Measurements from ENCODE around the gene WIPF1.

WIPF1 gene

DNA sequence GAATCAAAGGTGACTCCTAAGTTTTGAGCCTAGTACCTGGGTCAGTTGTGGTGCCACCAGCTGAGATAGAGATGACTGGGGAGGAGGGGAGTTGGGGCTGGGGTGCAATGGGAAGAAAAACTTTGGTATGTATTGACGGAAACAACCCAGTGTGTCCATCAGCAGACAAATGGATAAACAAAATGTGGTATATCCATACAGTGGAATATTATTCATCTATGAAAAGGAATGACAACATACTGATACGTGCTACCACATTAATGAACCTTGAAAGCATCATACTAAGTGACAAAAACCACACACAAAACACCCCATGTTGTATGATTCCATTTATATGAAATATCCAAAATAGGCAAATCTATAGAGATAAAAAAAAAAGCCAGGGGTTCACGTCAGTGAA lies 69.6 kb downstream of the WIPF1 start:
- no peaks in the 10 kb centered on the region for H4K20me1 ChIP-seq
- H3K9me3 ChIP-seq (replicated peaks in 1 of 11), result peaks cover 16 to 41% (median 27%) of the 10 kb centered on the region in 11 experiments; a peak in 20 of 22 replicates
- peaks cover 0 to 31% (median 16%) of the 10 kb centered on the region in 10 experiments; a peak in 14 of 20 replicates for H3K4me1 ChIP-seq
- H3K27me3 ChIP-seq, result no peaks in the 10 kb centered on the region
- H3K9ac ChIP-seq, result no peak overlapping the region
- H3K4me2 ChIP-seq, result no peak overlapping the region
- H3K4me3 ChIP-seq, result no peak overlapping the region
- H3K27ac ChIP-seq, result no peak overlapping the region
- no peaks in the 10 kb centered on the region for H3K36me3 ChIP-seq
- TF ChIP-seq Cebpa-rat (IDR thresholded peaks at IDR 0.05), result no peak

DNA sequence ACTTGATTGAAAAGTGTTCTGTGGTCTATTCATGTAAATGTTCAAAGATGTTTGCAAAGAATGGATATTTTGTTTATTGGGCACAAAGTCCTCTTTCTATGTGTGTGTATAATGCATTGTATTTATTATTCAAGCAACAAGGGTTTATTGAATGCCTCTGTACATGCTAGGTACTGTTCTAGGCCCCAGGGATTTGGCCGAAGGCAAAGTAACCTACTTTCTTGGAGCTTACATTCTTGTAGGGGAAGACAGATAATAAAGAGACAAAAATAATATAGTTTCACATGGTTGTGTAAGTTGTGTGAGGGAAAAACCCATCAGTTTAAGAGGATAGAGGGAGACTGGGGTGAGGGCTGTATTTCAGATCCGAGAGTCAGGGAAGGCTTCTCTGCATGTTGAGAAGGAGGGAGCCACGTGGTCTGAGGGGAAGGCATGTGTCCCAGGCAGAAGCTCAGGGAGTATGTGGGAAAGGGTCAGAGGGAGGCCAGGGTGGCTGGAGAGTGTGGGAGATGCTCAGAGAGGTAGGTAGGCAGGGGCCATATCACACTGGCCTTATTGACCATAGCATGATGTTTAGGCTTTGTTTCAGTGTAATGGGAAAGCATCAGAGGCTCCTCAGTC lies 70.4 kb downstream of the WIPF1 start:
- Histone ChIP-seq H3K36me3 (no peaks in the 10 kb centered on the region), H3K4me3 (no peak overlapping the region), H3K4me1 (peaks cover 0 to 38% (median 20%) of the 10 kb centered on the region in 10 experiments; a peak in 14 of 20 replicates), H3K27ac (no peak overlapping the region), H3K27me3 (no peaks in the 10 kb centered on the region), H3K9ac (no peak overlapping the region), H4K20me1 (no peaks in the 10 kb centered on the region), H3K4me2 (no peak overlapping the region), H3K9me3 (replicated peaks in 1 of 11) (peaks cover 16 to 41% (median 27%) of the 10 kb centered on the region in 11 experiments; a peak in 20 of 22 replicates)
- TF ChIP-seq Cebpa-rat (IDR thresholded peaks at IDR 0.05), result no peak

DNA sequence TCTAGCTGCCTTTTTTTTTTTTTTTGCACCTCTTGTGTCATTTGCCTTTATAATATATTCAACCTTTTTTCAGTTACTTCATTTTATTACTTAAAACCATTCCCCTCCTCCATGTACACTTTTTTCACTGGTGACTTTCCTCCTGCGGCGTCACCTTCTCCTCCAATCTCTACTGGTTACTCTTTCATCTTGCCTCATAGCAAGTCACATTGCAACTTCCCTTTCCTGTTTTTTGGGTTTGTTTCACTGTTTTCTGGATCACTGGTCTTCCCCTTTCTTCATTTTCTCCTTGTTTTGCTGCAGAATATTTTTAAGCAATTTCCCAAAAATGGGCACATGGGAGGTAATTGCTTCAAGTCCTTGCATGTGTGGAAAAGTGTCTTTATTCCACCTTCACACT lies 73.1 kb downstream of the WIPF1 start:
- Histone ChIP-seq H4K20me1 (no peaks in the 10 kb centered on the region), H3K4me1 (peaks cover 0 to 33% (median 20%) of the 10 kb centered on the region in 10 experiments; a peak in 14 of 20 replicates), H3K27me3 (no peaks in the 10 kb centered on the region), H3K27ac (peak overlapping the region in 8 of 11 experiments; percentile 11 to 76 (median 43); a peak in 13 of 22 replicates), H3K9me3 (replicated peaks in 1 of 11) (peaks cover 16 to 41% (median 27%) of the 10 kb centered on the region in 11 experiments; a peak in 20 of 22 replicates), H3K36me3 (no peaks in the 10 kb centered on the region), H3K4me2 (peak overlapping the region in 9 of 11 experiments; percentile 1 to 75 (median 32); a peak in 13 of 22 replicates), H3K4me3 (no peak overlapping the region; a peak in 2 of 20 replicates), H3K9ac (peak overlapping the region in 2 of 11 experiments; percentile 33 to 53; a peak in 2 of 22 replicates)
- peak in 5 of 11 experiments; percentile 8 to 73 (median 24); a peak in 3 of 22 replicates for TF ChIP-seq Cebpa-rat (IDR thresholded peaks at IDR 0.05)

DNA sequence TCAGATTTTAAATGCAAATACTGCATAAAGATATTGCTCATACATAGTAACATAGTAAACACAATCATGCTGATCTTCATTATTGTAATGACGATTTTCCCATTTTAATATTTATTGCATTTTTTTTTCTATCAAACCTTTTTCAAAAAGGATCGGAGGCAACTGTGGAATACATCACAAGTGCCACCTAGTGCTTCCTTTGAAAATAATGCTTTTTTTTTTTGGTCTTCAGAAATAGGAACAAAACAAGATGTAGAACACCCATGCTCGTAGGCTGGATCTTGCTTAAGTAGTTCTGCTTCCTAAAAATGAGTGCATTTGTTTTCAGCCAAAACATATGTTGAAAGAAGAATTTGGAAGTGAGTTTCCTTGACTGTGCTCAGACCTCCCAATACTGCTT lies 75.1 kb downstream of the WIPF1 start:
- Histone ChIP-seq H3K27me3 (no peaks in the 10 kb centered on the region), H3K4me2 (peak overlapping the region in 6 of 11 experiments; percentile 32 to 75 (median 50); a peak in 10 of 22 replicates), H4K20me1 (no peaks in the 10 kb centered on the region), H3K4me1 (peaks cover 0 to 33% (median 20%) of the 10 kb centered on the region in 10 experiments; a peak in 14 of 20 replicates), H3K36me3 (no peaks in the 10 kb centered on the region), H3K27ac (peak overlapping the region in 3 of 11 experiments; percentile 35 to 76 (median 74); a peak in 5 of 22 replicates), H3K9me3 (replicated peaks in 1 of 11) (peaks cover 5 to 36% (median 20%) of the 10 kb centered on the region in 11 experiments; a peak in 20 of 22 replicates), H3K9ac (no peak overlapping the region), H3K4me3 (no peak overlapping the region)
- TF ChIP-seq Cebpa-rat (IDR thresholded peaks at IDR 0.05), result no peak

DNA sequence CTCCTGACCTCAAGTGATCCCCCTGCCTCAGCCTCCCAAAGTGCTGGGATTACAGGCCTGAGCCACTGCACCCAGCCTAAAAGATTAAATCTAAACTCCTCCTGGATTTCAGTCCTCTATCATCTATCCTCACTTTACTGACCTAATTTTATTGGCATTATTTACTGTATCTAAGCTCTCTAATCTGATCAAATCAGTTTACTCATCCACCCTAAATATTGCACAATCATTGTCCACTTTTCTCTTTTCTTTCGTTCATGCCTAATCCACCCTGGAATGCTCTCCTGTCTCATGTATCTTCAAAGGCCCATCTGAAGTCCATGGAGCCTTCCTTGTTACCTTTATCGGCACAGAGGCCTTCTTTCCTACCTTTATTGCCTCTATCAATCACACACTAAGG lies 79.2 kb downstream of the WIPF1 start:
- Histone ChIP-seq H3K36me3 (no peaks in the 10 kb centered on the region), H3K4me2 (no peak overlapping the region)

DNA sequence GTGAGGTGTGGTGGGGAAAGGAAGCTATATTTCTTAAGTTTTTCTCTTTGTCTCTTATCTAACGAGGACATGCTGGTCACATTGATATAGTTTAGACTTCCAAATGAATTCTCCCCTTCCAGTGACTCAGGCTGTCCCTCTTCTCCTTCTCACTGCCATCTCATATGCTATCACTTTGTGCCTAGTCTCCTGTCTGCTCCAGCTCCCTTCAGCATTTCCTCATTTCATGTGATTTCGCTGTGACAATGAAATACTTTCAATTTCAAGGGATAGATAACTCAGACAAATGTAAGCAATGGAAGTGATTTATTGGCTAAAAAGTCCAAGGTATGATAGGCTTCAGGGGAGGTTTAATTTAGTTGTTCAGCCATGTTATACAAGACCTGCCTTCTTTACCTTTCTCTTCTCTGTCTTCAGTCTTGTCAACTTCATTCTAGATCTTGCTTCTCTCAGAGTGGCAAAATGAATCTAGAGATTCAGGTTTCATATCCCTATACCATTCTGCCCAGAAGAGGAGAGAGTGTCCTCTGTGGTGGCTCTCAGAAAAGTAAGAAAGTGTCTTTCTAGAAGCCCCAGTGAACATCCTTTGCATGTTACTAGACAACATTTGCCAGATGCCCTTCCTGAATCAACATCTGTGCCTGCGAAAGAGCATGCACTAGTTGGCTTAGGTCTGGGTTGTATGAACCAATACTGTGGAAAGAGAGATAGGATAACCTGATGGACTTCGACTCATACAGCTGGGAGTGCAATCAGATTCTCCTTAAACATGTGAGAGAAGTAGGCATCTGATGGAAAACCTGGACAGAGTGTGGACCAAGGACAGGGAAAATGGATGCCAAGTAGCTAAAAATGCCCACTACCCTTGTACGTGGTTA lies 80.9 kb downstream of the WIPF1 start:
- no peaks in the 10 kb centered on the region for H4K20me1 ChIP-seq
- H3K9ac ChIP-seq, result no peak overlapping the region
- TF ChIP-seq Cebpa-rat (IDR thresholded peaks at IDR 0.05), result no peak
- H3K9me3 ChIP-seq (replicated peaks in 1 of 11), result peaks cover 15 to 41% (median 28%) of the 10 kb centered on the region in 11 experiments
- peak overlapping the region in 2 of 11 experiments; percentile 5 to 53; a peak in 3 of 22 replicates for H3K4me2 ChIP-seq
- H3K4me1 ChIP-seq, result peaks cover 0 to 9% (median 0%) of the 10 kb centered on the region in 10 experiments; a peak in 3 of 20 replicates
- no peak overlapping the region; a peak in 1 of 22 replicates for H3K27ac ChIP-seq
- no peak overlapping the region for H3K4me3 ChIP-seq
- no peaks in the 10 kb centered on the region for H3K27me3 ChIP-seq
- peaks cover 0 to 1% (median 0%) of the 10 kb centered on the region in 11 experiments; a peak in 1 of 22 replicates for H3K36me3 ChIP-seq

More for the DNA sequence above, 79.2 kb downstream of the WIPF1 start:
- Histone ChIP-seq H3K9ac (no peak overlapping the region), H3K9me3 (replicated peaks in 1 of 11) (peaks cover 0 to 27% (median 11%) of the 10 kb centered on the region in 11 experiments; a peak in 18 of 22 replicates), H3K4me1 (peaks cover 0 to 21% (median 6%) of the 10 kb centered on the region in 10 experiments; a peak in 11 of 20 replicates), H4K20me1 (no peaks in the 10 kb centered on the region), H3K4me3 (no peak overlapping the region), H3K27me3 (no peaks in the 10 kb centered on the region), H3K27ac (no peak overlapping the region)
- peak in 5 of 11 experiments; percentile 21 to 71 (median 26); a peak in 2 of 22 replicates for TF ChIP-seq Cebpa-rat (IDR thresholded peaks at IDR 0.05)

DNA sequence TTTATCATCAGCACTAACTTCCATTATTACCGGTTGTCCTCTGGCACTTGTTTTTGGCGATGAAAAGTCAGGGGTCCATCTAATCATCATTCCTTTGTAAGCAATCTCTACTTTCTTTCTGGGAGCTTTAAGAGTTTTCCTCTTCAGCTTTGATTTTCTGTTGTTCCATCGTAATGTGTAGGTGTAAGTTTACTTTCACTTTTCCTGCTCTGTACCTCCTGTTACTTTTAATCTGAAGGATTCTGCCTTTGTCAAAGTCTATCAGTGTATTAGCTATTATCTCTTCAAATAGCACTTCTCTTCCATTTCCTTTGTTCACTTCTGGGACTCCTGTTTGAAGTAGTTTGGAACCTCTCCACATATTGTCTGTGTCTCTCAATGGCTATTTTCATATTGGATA lies 85.3 kb downstream of the WIPF1 start:
- H3K4me2 ChIP-seq, result no peak overlapping the region
- H4K20me1 ChIP-seq, result no peaks in the 10 kb centered on the region
- peaks cover 0 to 9% (median 0%) of the 10 kb centered on the region in 10 experiments; a peak in 3 of 20 replicates for H3K4me1 ChIP-seq
- no peaks in the 10 kb centered on the region for H3K27me3 ChIP-seq
- TF ChIP-seq Cebpa-rat (IDR thresholded peaks at IDR 0.05), result no peak
- peaks cover 59 to 85% (median 72%) of the 10 kb centered on the region in 11 experiments for H3K9me3 ChIP-seq (replicated peaks in 1 of 11)
- no peak overlapping the region for H3K27ac ChIP-seq
- peaks cover 0 to 4% (median 0%) of the 10 kb centered on the region in 11 experiments; a peak in 1 of 22 replicates for H3K36me3 ChIP-seq
- H3K4me3 ChIP-seq, result no peak overlapping the region
- no peak overlapping the region for H3K9ac ChIP-seq

DNA sequence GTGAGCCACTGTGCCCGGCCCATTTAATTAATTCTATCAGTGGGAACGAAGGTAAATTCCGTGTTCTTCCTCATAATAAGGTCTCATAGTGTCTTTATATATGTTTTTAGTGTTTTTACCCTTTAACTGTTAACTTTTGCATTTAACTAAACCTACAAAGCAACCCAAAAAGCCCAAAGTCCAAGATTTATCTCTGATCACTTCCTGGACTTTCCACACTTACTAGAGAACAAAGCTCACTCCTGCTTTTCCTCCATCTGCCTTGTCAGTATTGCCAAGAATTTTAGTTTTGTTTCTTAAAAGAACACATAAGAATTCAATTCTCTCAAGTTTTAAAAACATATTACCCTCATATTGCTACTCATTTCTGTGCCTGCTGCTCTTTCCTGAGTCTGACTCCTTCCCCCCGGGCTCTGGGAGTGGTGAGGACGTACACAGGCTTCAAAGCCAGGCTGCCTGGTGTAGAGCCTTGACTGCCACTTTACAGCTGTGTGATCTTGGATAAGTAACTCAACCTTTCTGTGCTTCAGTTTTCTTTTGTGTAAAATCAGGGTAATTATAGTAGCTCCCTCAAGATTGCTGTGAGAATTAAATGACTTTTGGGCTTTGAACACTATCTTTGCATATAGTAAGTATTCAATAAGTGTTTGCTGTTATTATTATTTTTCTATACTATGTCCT lies 85.9 kb downstream of the WIPF1 start:
- H3K27ac ChIP-seq, result no peak overlapping the region
- H3K27me3 ChIP-seq, result no peaks in the 10 kb centered on the region
- TF ChIP-seq Cebpa-rat (IDR thresholded peaks at IDR 0.05), result no peak
- no peak overlapping the region for H3K9ac ChIP-seq
- H3K36me3 ChIP-seq, result peaks cover 0 to 4% (median 0%) of the 10 kb centered on the region in 11 experiments; a peak in 1 of 22 replicates
- H3K4me2 ChIP-seq, result no peak overlapping the region
- H4K20me1 ChIP-seq, result no peaks in the 10 kb centered on the region
- peaks cover 0 to 7% (median 0%) of the 10 kb centered on the region in 10 experiments; a peak in 3 of 20 replicates for H3K4me1 ChIP-seq
- peaks cover 65 to 91% (median 78%) of the 10 kb centered on the region in 11 experiments for H3K9me3 ChIP-seq (replicated peaks in 1 of 11)
- H3K4me3 ChIP-seq, result no peak overlapping the region

All from BLaER1 treated with 17β-estradiol and CSF1 and Interleukin-3, amounts not matched to agents 10 nM and 100 nM (cell line).